ENCODE measurements around the gene BABAM2. TPM values are rescaled to one million over a fixed set of nuclear protein-coding genes. Genes with fewer than 3 reads are reported as not detected.

The BABAM2 gene
- total and polyA plus RNA-seq, 2 experiments from 2014 or later: 17.8 to 21.5 TPM

DNA sequence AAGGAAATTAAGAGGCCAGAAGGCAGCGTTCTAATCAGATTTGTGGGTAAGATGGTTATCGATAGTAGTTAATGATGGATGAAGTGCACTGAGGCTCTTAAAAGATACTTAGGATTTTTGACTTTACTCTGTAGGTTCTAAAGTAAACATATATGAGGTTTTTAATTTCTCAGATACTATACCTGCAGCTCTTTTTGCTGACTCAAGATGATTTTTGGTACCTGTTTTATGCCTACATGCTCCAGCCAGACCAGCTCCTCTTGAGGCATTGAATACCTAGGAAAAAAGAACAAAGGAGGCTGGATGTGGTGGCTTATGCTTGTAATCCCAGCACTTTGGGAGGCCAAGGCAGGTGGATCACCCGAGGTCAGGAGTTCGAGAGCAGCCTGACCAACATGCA is 260.5 kb downstream of the BABAM2 start:
- Histone ChIP-seq H3K4me2 (no peak overlapping the region), H4K20me1 (replicated peaks; ENCODE audit: insufficient read depth) (no peaks in the 10 kb centered on the region), H3F3A (replicated peaks; ENCODE audit: low read depth) (no peaks in the 10 kb centered on the region), H2AFZ (no peak overlapping the region), H3K4me3 (no peak overlapping the region), H3K36me3 (ENCODE audit: insufficient read depth) (no peaks in the 10 kb centered on the region), H3K27me3 (ENCODE audit: insufficient read depth) (no peaks in the 10 kb centered on the region), H3K27ac (ENCODE audit: low read depth) (no peak overlapping the region), H3K79me2 (replicated peaks; ENCODE audit: insufficient read depth) (no peaks in the 10 kb centered on the region), H3K4me1 (ENCODE audit: insufficient read depth) (no peaks in the 10 kb centered on the region), H3K9me2 (ENCODE audit: insufficient read depth) (no peaks in the 10 kb centered on the region)
- DNase-seq (ENCODE audit: low spot score) (no peak), ATAC-seq (no peak)
- Mint-ChIP-seq H3K4me1 (no peaks in the 10 kb centered on the region), H3K36me3 (ENCODE audit: low read depth) (peaks cover 5% of the 10 kb centered on the region; the same call in 2 of the 3 replicates), H3K27ac (no peak overlapping the region), H3K27me3 (ENCODE audit: insufficient read depth, low read depth, poor library complexity) (no peaks in the 10 kb centered on the region), H3K9me3 (peaks cover 13% of the 10 kb centered on the region), H3K4me3 (no peak overlapping the region)
- TF ChIP-seq EZH2phosphoT487 (IDR thresholded peaks at IDR 0.05; ENCODE audit: unreplicated experiment) (no peak), POLR2AphosphoS5 (IDR thresholded peaks at IDR 0.05; ENCODE audit: low read depth) (no peak), NANOG (IDR thresholded peaks at IDR 0.05; ENCODE audit: borderline replicate concordance) (no peak), STAT1 (IDR thresholded peaks at IDR 0.05; ENCODE audit: unreplicated experiment) (no peak), CREB1 (CRISPR knock-in tag; IDR thresholded peaks at IDR 0.05; ENCODE audit: low read depth) (no peak), ZNF114 (CRISPR knock-in tag; IDR thresholded peaks at IDR 0.05) (no peak)
- TF ChIP-seq, protein P1, sequence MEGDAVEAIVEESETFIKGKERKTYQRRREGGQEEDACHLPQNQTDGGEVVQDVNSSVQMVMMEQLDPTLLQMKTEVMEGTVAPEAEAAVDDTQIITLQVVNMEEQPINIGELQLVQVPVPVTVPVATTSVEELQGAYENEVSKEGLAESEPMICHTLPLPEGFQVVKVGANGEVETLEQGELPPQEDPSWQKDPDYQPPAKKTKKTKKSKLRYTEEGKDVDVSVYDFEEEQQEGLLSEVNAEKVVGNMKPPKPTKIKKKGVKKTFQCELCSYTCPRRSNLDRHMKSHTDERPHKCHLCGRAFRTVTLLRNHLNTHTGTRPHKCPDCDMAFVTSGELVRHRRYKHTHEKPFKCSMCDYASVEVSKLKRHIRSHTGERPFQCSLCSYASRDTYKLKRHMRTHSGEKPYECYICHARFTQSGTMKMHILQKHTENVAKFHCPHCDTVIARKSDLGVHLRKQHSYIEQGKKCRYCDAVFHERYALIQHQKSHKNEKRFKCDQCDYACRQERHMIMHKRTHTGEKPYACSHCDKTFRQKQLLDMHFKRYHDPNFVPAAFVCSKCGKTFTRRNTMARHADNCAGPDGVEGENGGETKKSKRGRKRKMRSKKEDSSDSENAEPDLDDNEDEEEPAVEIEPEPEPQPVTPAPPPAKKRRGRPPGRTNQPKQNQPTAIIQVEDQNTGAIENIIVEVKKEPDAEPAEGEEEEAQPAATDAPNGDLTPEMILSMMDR (conservative IDR thresholded peaks at IDR 0.05; ENCODE audit: low read depth in 2 of 2): no peak

DNA sequence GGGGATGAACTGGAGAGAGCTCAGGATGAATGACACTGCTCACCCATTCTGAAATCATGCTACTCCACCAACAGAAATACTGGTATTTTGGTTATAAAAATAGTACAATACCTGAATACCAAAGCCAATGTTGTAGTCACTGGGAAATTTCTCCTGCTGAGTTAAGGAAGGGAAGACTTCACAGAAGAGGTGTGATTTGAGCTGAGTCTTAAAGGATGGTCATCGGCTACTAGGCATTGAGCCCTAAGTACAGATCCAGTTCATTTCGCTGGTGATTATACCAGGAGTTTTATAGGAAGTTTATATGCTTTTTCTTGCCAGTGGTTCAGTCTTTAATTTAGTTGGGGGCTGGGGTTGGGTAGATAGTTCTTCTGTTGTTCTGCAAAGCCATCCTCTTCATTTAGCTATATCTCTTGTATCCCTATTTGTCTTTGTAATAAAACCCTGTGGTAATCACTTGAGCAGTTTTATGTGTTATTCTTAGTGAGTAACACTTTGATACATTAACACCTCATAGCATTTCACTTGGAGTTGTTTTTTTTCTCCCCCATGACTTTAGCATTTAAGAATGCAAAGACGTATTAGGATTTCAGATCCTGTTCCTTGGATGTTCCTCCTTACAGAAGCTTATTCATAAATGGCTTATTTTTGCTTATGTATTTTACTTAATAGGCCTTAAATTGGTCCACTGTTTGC is 262.2 kb downstream of the BABAM2 start:
- DNase-seq (ENCODE audit: low spot score): no peak
- Histone ChIP-seq H3F3A (replicated peaks; ENCODE audit: low read depth) (no peaks in the 10 kb centered on the region), H3K27me3 (ENCODE audit: insufficient read depth) (no peaks in the 10 kb centered on the region), H3K36me3 (ENCODE audit: insufficient read depth) (no peaks in the 10 kb centered on the region), H3K9me2 (ENCODE audit: insufficient read depth) (no peaks in the 10 kb centered on the region), H3K4me2 (no peak overlapping the region), H3K79me2 (replicated peaks; ENCODE audit: insufficient read depth) (no peaks in the 10 kb centered on the region), H4K20me1 (replicated peaks; ENCODE audit: insufficient read depth) (no peaks in the 10 kb centered on the region), H3K4me1 (ENCODE audit: insufficient read depth) (no peaks in the 10 kb centered on the region), H3K4me3 (no peak overlapping the region), H3K27ac (ENCODE audit: low read depth) (no peak overlapping the region), H2AFZ (no peak overlapping the region)
- Mint-ChIP-seq H3K36me3 (ENCODE audit: low read depth) (peaks cover 5% of the 10 kb centered on the region; the same call in 2 of the 3 replicates), H3K4me1 (no peaks in the 10 kb centered on the region), H3K27me3 (ENCODE audit: insufficient read depth, low read depth, poor library complexity) (no peaks in the 10 kb centered on the region), H3K4me3 (no peak overlapping the region), H3K27ac (no peak overlapping the region), H3K9me3 (peaks cover 15% of the 10 kb centered on the region)
- no peak for ATAC-seq
- no peak for TF ChIP-seq ZNF331 (CRISPR knock-in tag; IDR thresholded peaks at IDR 0.05; ENCODE audit: low read depth)
- TF ChIP-seq, protein P2, sequence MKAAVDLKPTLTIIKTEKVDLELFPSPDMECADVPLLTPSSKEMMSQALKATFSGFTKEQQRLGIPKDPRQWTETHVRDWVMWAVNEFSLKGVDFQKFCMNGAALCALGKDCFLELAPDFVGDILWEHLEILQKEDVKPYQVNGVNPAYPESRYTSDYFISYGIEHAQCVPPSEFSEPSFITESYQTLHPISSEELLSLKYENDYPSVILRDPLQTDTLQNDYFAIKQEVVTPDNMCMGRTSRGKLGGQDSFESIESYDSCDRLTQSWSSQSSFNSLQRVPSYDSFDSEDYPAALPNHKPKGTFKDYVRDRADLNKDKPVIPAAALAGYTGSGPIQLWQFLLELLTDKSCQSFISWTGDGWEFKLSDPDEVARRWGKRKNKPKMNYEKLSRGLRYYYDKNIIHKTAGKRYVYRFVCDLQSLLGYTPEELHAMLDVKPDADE (IDR thresholded peaks at IDR 0.05): no peak
- no peak for TF ChIP-seq NANOG (IDR thresholded peaks at IDR 0.05; ENCODE audit: borderline replicate concordance)
